Caco-2 (cell line): ENCODE measurements around the gene NF2. TPM values are rescaled to one million over a fixed set of nuclear protein-coding genes. Genes with fewer than 3 reads are reported as not detected.

Source experiments
- BruUV-seq: library from RNA; stranded (reverse); fragments of 400-500 nt; replicated peaks from 2 replicates; lab custom pipeline; 2021; lab: Mats Ljungman, UMichigan
- CTCF ChIA-PET: fragments of 300-600 bp; sonication (Branson Sonifier 250); formaldehyde crosslinking; loops from one replicate; lab custom pipeline; 2022; ENCODE audit warnings: antibody characterized with exemption; lab: Charles Lee
- POLR2A ChIA-PET: fragments of 300-600 bp; sonication (Branson Sonifier 250); formaldehyde crosslinking; loops from one replicate; lab custom pipeline; 2022; ENCODE audit warnings: antibody characterized with exemption; lab: Charles Lee
- DNase-seq, 2 experiments: peaks; one replicate each; pipeline versions ENCODE4 v3.0.0 to v3.0.0-alpha.2; 2020 to 2022
- H3K27me3 ChIP-seq: replicated peaks from 2 replicates; pipeline ENCODE4 v1.6.0; 2011; ENCODE audit warnings: low read length; ENCODE audit not compliant: control insufficient read depth, insufficient read depth
- H3K36me3 ChIP-seq: 2 replicates; pipeline ENCODE4 v1.5.1; 2011; ENCODE audit warnings: low read length; ENCODE audit not compliant: control insufficient read depth, insufficient read depth
- H3K4me1 ChIP-seq: fragments of 250-450 bp; sonication (Bioruptor Pico); 2 replicates; pipeline ENCODE4 v1.5.1; 2020; ENCODE audit warnings: mild to moderate bottlenecking
- H3K4me3 ChIP-seq: 2 replicates; pipeline ENCODE4 v1.5.1; 2011; ENCODE audit warnings: low read depth, mild to moderate bottlenecking, control low read depth, low read length
- H3K9me3 ChIP-seq: fragments of 250-450 bp; sonication (Bioruptor Pico); 2 replicates; pipeline ENCODE4 v1.5.1; 2020; ENCODE audit warnings: mild to moderate bottlenecking, moderate library complexity
- H3K27ac Mint-ChIP-seq: one replicate; pipeline ENCODE4 v1.8.0; 2022; ENCODE audit warnings: mixed read lengths; ENCODE audit not compliant: unreplicated experiment
- H3K27me3 Mint-ChIP-seq: one replicate; pipeline ENCODE4 v1.8.0; 2022; ENCODE audit warnings: mixed read lengths; ENCODE audit not compliant: insufficient read depth, unreplicated experiment
- H3K36me3 Mint-ChIP-seq: one replicate; pipeline ENCODE4 v1.8.0; 2022; ENCODE audit warnings: mild to moderate bottlenecking, mixed read lengths; ENCODE audit not compliant: insufficient read depth, unreplicated experiment
- H3K4me1 Mint-ChIP-seq: one replicate; pipeline ENCODE4 v1.8.0; 2022; ENCODE audit warnings: low read depth, mixed read lengths; ENCODE audit not compliant: unreplicated experiment
- H3K4me3 Mint-ChIP-seq: one replicate; pipeline ENCODE4 v1.8.0; 2022; ENCODE audit warnings: mild to moderate bottlenecking, moderate library complexity, mixed read lengths; ENCODE audit not compliant: unreplicated experiment
- H3K9me3 Mint-ChIP-seq: one replicate; pipeline ENCODE4 v1.8.0; 2022; ENCODE audit warnings: mixed read lengths; ENCODE audit not compliant: unreplicated experiment
- CTCF ChIP-seq, 2 experiments: fragments of 200-600 bp in 1 of 2; IDR thresholded peaks; 1 replicate in 1 of 2; 2 replicates in 1 of 2; pipeline versions ENCODE4 v1.5.1 to v1.8.0; 2011 to 2022; ENCODE audit warnings: antibody characterized with exemption in 1 of 2, control low read depth in 1 of 2, inconsistent platforms in 1 of 2, low read depth in 1 of 2, low read length in 1 of 2, mild to moderate bottlenecking in 1 of 2, moderate library complexity in 1 of 2; ENCODE audit not compliant: insufficient read depth in 1 of 2, severe bottlenecking in 1 of 2, unreplicated experiment in 1 of 2
- intact Hi-C: fragments of 100-400 bp; cut with micrococcal nuclease; formaldehyde crosslinking; loops from one replicate; pipeline ENCODE4 v1.10.0; 2022; ENCODE audit not compliant: unreplicated experiment
- total RNA-seq: library from RNA; stranded (reverse); gene quantifications from 2 replicates; pipeline ENCODE4 v1.2.3, GENCODE V29; 2022

Gene NF2
- total RNA-seq, 1 experiment from 2014 or later, result 53.2 TPM

GRCh38 chr22:29747832-29748231 is 144.4 kb downstream of the NF2 start:
- intact Hi-C loops, result no loop called here
- no peak overlapping the region for H3K4me3 ChIP-seq
- POLR2A ChIA-PET, result interaction anchor here (0.7 kb wide), 1 partner anchor 19 kb away, joined by 4 read pairs; the partner anchor contains the start of genes UQCR10 and ZMAT5
- Mint-ChIP-seq H3K9me3 (no peaks in the 10 kb centered on the region), H3K27me3 (no peaks in the 10 kb centered on the region), H3K4me3 (peak overlapping the region; percentile 6), H3K27ac (peak overlapping the region; percentile 24), H3K4me1 (peaks cover 13% of the 10 kb centered on the region), H3K36me3 (no peaks in the 10 kb centered on the region)
- H3K9me3 ChIP-seq, result no peaks in the 10 kb centered on the region
- no peak for DNase-seq
- BruUV-seq, result no TSS peak
- no peaks in the 10 kb centered on the region for H3K27me3 ChIP-seq
- TF ChIP-seq CTCF (IDR thresholded peaks at IDR 0.05; ENCODE audit: insufficient read depth in 1 of 2, low read depth in 1 of 2, low read length in 1 of 2, severe bottlenecking in 1 of 2, unreplicated experiment in 1 of 2), result no peak
- CTCF ChIA-PET, result interaction anchor here (1.4 kb wide), 1 partner anchor 257 kb away, joined by 6 read pairs; no protein-coding TSS in a partner anchor
- no peaks in the 10 kb centered on the region for H3K36me3 ChIP-seq
- H3K4me1 ChIP-seq, result peaks cover 16% of the 10 kb centered on the region; the same call in 1 of the 2 replicates

Other genes with a start within 250 kb of the NF2 start
- 101 and 102 TPM in 2 replicates for gene AP1B1, start 215.1 kb upstream of the NF2 start, total RNA-seq
- not detected in 2 replicates for gene RFPL1, start 165.1 kb upstream of the NF2 start, total RNA-seq
- not detected in 2 replicates for gene NEFH, start 123.4 kb upstream of the NF2 start, total RNA-seq
- gene THOC5, start 49.9 kb upstream of the NF2 start, total RNA-seq, result 61.1 and 74.6 TPM in 2 replicates
- 81.8 and 102 TPM in 2 replicates for gene NIPSNAP1, start 22.5 kb upstream of the NF2 start, total RNA-seq
- not detected in 2 replicates for gene CABP7, start 116.4 kb downstream of the NF2 start, total RNA-seq
- gene ZMAT5, start 163.4 kb downstream of the NF2 start, total RNA-seq, result 13.0 and 19.7 TPM in 2 replicates
- 147 and 148 TPM in 2 replicates for gene UQCR10, start 163.7 kb downstream of the NF2 start, total RNA-seq
- gene ASCC2, start 234.6 kb downstream of the NF2 start, total RNA-seq, result 61.4 and 68.8 TPM in 2 replicates